ENCODE measurements around the gene ZNF444.
"Not testable (repeated sequence)": the region's sequence is repeated elsewhere in the genome, so short reads cannot be mapped to it uniquely, and the experiment has no call there.

The ZNF444 gene

GRCh38 chr19:56159009-56159559, 18.0 kb downstream of the ZNF444 start:
- TF ChIP-seq GATA3 (IDR thresholded peaks at IDR 0.05; ENCODE audit: low read depth, low read length) (no peak), GATA2 (IDR thresholded peaks at IDR 0.05; ENCODE audit: low read depth, low read length) (no peak)

GRCh38 chr19:56159622-56160271, 18.7 kb downstream of the ZNF444 start:
- TF ChIP-seq GATA2 (IDR thresholded peaks at IDR 0.05; ENCODE audit: low read depth, low read length) (no peak), GATA3 (IDR thresholded peaks at IDR 0.05; ENCODE audit: low read depth, low read length) (no peak)

GRCh38 chr19:56161534-56161933, 20.4 kb downstream of the ZNF444 start:
- no peak for TF ChIP-seq GATA3 (IDR thresholded peaks at IDR 0.05; ENCODE audit: low read depth, low read length)
- TF ChIP-seq GATA2 (IDR thresholded peaks at IDR 0.05; ENCODE audit: low read depth, low read length), result no peak

GRCh38 chr19:56162258-56162657, 21.2 kb downstream of the ZNF444 start:
- TF ChIP-seq GATA3 (IDR thresholded peaks at IDR 0.05; ENCODE audit: low read depth, low read length), result no peak
- TF ChIP-seq GATA2 (IDR thresholded peaks at IDR 0.05; ENCODE audit: low read depth, low read length), result no peak

GRCh38 chr19:56163097-56163496, 22.0 kb downstream of the ZNF444 start:
- TF ChIP-seq GATA2 (IDR thresholded peaks at IDR 0.05; ENCODE audit: low read depth, low read length), result no peak
- TF ChIP-seq GATA3 (IDR thresholded peaks at IDR 0.05; ENCODE audit: low read depth, low read length), result no peak

- TF ChIP-seq GATA2 (IDR thresholded peaks at IDR 0.05; ENCODE audit: low read depth, low read length) (no peak), GATA3 (IDR thresholded peaks at IDR 0.05; ENCODE audit: low read depth, low read length) (no peak)
Measured at GRCh38 chr19:56167064-56167578, 26.0 kb downstream of the ZNF444 start.

- TF ChIP-seq GATA2 (IDR thresholded peaks at IDR 0.05; ENCODE audit: low read depth, low read length), result no peak
- TF ChIP-seq GATA3 (IDR thresholded peaks at IDR 0.05; ENCODE audit: low read depth, low read length), result no peak
Measured at GRCh38 chr19:56170261-56170660, 29.2 kb downstream of the ZNF444 start.

GRCh38 chr19:56174086-56174485, 33.0 kb downstream of the ZNF444 start:
- TF ChIP-seq GATA3 (IDR thresholded peaks at IDR 0.05; ENCODE audit: low read depth, low read length) (no peak), GATA2 (IDR thresholded peaks at IDR 0.05; ENCODE audit: low read depth, low read length) (no peak)

GRCh38 chr19:56174550-56174949, 33.5 kb downstream of the ZNF444 start:
- TF ChIP-seq GATA2 (IDR thresholded peaks at IDR 0.05; ENCODE audit: low read depth, low read length), result no peak
- no peak for TF ChIP-seq GATA3 (IDR thresholded peaks at IDR 0.05; ENCODE audit: low read depth, low read length)

GRCh38 chr19:56175861-56176307, 34.8 kb downstream of the ZNF444 start, which contains the start of gene GALP:
TSS of gene GALP (plus strand) at chr19:56176008. CDS start at chr19:56177109, 1,101 bp downstream.
- TF ChIP-seq GATA2, GATA3 (IDR thresholded peaks at IDR 0.05; ENCODE audit: low read depth, low read length): not testable (repeated sequence)

GRCh38 chr19:56176881-56177280, 35.8 kb downstream of the ZNF444 start:
- TF ChIP-seq GATA3 (IDR thresholded peaks at IDR 0.05; ENCODE audit: low read depth, low read length), result no peak
- TF ChIP-seq GATA2 (IDR thresholded peaks at IDR 0.05; ENCODE audit: low read depth, low read length), result no peak

GRCh38 chr19:56177564-56178243, 36.6 kb downstream of the ZNF444 start:
- no peak for TF ChIP-seq GATA3 (IDR thresholded peaks at IDR 0.05; ENCODE audit: low read depth, low read length)

GRCh38 chr19:56189785-56190184, 48.7 kb downstream of the ZNF444 start:
- TF ChIP-seq GATA2 (IDR thresholded peaks at IDR 0.05; ENCODE audit: low read depth, low read length) (no peak), GATA3 (IDR thresholded peaks at IDR 0.05; ENCODE audit: low read depth, low read length) (no peak)

GRCh38 chr19:56191115-56191514, 50.0 kb downstream of the ZNF444 start:
- TF ChIP-seq GATA2 (IDR thresholded peaks at IDR 0.05; ENCODE audit: low read depth, low read length), result no peak
- TF ChIP-seq GATA3 (IDR thresholded peaks at IDR 0.05; ENCODE audit: low read depth, low read length), result no peak

- TF ChIP-seq GATA3 (IDR thresholded peaks at IDR 0.05; ENCODE audit: low read depth, low read length) (no peak), GATA2 (IDR thresholded peaks at IDR 0.05; ENCODE audit: low read depth, low read length) (no peak)
Measured at GRCh38 chr19:56191711-56192110, 50.6 kb downstream of the ZNF444 start.

Data from SH-SY5Y (cell line).